ELF-1 (cell line): ENCODE data around the gene ABRACL.
A peak's percentile ranks its signal among the peaks of the same experiment; 100 is the strongest.
"Not testable (repeated sequence)": the region's sequence is repeated elsewhere in the genome, so short reads cannot be mapped to it uniquely, and the experiment has no call there.

Experiments
- DNase-seq: peaks from one replicate; pipeline ENCODE4 v3.0.0-alpha.2; 2016; ENCODE audit warnings: low read depth, low spot score

Gene ABRACL

GRCh38 chr6:139028658-139029469, at the start of gene ABRACL:
Gene ABRACL (plus strand): TSS chr6:139028745. CDS start chr6:139034161, 5,416 bp downstream.
- DNase-seq, result no peak

- DNase-seq, result no peak
Measured at GRCh38 chr6:138979365-138979764, 49.2 kb upstream of the ABRACL start.

- no peak for DNase-seq
Measured at GRCh38 chr6:138979813-138980668, 48.5 kb upstream of the ABRACL start.

GRCh38 chr6:138981416-138981815, 47.1 kb upstream of the ABRACL start:
- no peak for DNase-seq

GRCh38 chr6:138986578-138986977, 42.0 kb upstream of the ABRACL start:
- DNase-seq, result no peak

GRCh38 chr6:138987080-138987642, 41.4 kb upstream of the ABRACL start:
- no peak for DNase-seq

GRCh38 chr6:138987643-138988468, 40.7 kb upstream of the ABRACL start, which contains the start of gene REPS1:
Gene REPS1 (minus strand): TSS chr6:138988253. CDS start chr6:138987682, 571 bp downstream.
- DNase-seq, result peak; percentile 98

GRCh38 chr6:138988469-138988834, 40.1 kb upstream of the ABRACL start:
- DNase-seq, result no peak

GRCh38 chr6:138989098-138989983, 39.2 kb upstream of the ABRACL start:
- no peak for DNase-seq

- no peak for DNase-seq
Measured at GRCh38 chr6:138991206-138991605, 37.3 kb upstream of the ABRACL start.

- not testable (repeated sequence) for DNase-seq
Measured at GRCh38 chr6:138992965-138993364, 35.6 kb upstream of the ABRACL start.

- DNase-seq, result not testable (repeated sequence)
Measured at GRCh38 chr6:138993410-138993809, 35.1 kb upstream of the ABRACL start.

GRCh38 chr6:138996524-138996923, 32.0 kb upstream of the ABRACL start:
- no peak for DNase-seq

- DNase-seq, result no peak
Measured at GRCh38 chr6:138997136-138997535, 31.4 kb upstream of the ABRACL start.

GRCh38 chr6:138999949-139000725, 28.4 kb upstream of the ABRACL start:
- no peak for DNase-seq

- DNase-seq, result no peak
Measured at GRCh38 chr6:139003751-139004150, 24.8 kb upstream of the ABRACL start.

- no peak for DNase-seq
Measured at GRCh38 chr6:139006477-139006876, 22.1 kb upstream of the ABRACL start.

- DNase-seq, result no peak
Measured at GRCh38 chr6:139007428-139007827, 21.1 kb upstream of the ABRACL start.

- no peak for DNase-seq
Measured at GRCh38 chr6:139008117-139008516, 20.4 kb upstream of the ABRACL start.

GRCh38 chr6:139010674-139011073, 17.9 kb upstream of the ABRACL start:
- peak; percentile 31 for DNase-seq
